Heart left ventricle (tissue), 13 donors: ENCODE data around the gene TMEM52.

ENCODE experiments used
- CTCF ChIP-seq, 12 donors: fragments of 200-600 bp; sonication (generic) in 4 of 12; IDR thresholded peaks; one replicate each; pipeline versions ENCODE4 v1.5.0 to v1.8.0; 2018 to 2022; ENCODE audit warnings: antibody characterized with exemption in 12 of 12, mild to moderate bottlenecking in 5 of 12
- POLR2A ChIP-seq, 2 donors: fragments of 450-650 bp; IDR thresholded peaks; one replicate each; pipeline ENCODE4 v1.6.1; 2017; ENCODE audit warnings: antibody characterized with exemption in 2 of 2, mild to moderate bottlenecking in 2 of 2, moderate library complexity in 2 of 2
- donor health status: ischemic (EF 13 %, LVEDD 7.1; RV severe dilation, severe dysfunction).
- donor health status: DM: no; HTN: yes; CAD: no.
- donor health status: DM: no; HTN: no; CAD: no.
- donor health status: ischemic (EF 25% LVEDD 6.9; RV normal size, moderate dysfunction).
- donor health status: ischemic (EF 25% LVEDD 5.7; RV mildly dilated, moderate dysfunction).
- donor health status: ischemic (EF 35%, LVEDD 5.7; RV mildly dilated, moderate dysfunction).
- donor health status: nonischemic (EF 11% LVEDD 7.7; RV severe dilation, severe dysfunction).
- donor health status: DM: yes; HTN: yes; CAD: no.
- donor health status: PGD.
- donor health status: ischemic (EF 29% LVEDD 5.4; RV normal size, mild dysfunction).
- donor health status: nonischemic (EF 23%, LVEDD 6.1; RV moderate dilation, normal function).

GRCh38 chr1:1967151-1967550 lies 48.1 kb upstream of the TMEM52 start:
- TF ChIP-seq POLR2A (IDR thresholded peaks at IDR 0.05) (no peak), CTCF (IDR thresholded peaks at IDR 0.05) (no peak)
